Esophagus muscularis mucosa (tissue), 4 donors: ENCODE measurements around the gene SMIM44. TPM values are rescaled to one million over a fixed set of nuclear protein-coding genes. Genes with fewer than 3 reads are reported as not detected.

Experiments
- DNase-seq: peaks from one replicate; pipeline ENCODE4 v3.0.0-alpha.2; 2017; ENCODE audit errors: extremely low spot score
- H3K27ac ChIP-seq, 4 donors: fragments of 200-600 bp; sonication (generic); replicated peaks in 1 of 4; 1 replicate in 3 of 4; 2 replicates in 1 of 4; pipeline ENCODE4 v1.5.1; 2016 to 2019; ENCODE audit warnings: mild to moderate bottlenecking in 1 of 4
- H3K27me3 ChIP-seq, 4 donors: fragments of 200-600 bp; sonication (generic); one replicate each; pipeline versions ENCODE4 v1.5.1 to v1.6.0; 2016 to 2019
- H3K36me3 ChIP-seq, 4 donors: fragments of 200-600 bp; sonication (generic); one replicate each; pipeline ENCODE4 v1.5.1; 2016 to 2019
- H3K4me1 ChIP-seq, 4 donors: fragments of 200-600 bp; sonication (generic); one replicate each; pipeline ENCODE4 v1.5.1; 2016 to 2019
- H3K4me3 ChIP-seq, 4 donors: fragments of 200-600 bp; sonication (generic); 1 replicate in 2 of 4; 2 replicates in 2 of 4; pipeline ENCODE4 v1.5.1; 2016 to 2019; ENCODE audit warnings: mild to moderate bottlenecking in 4 of 4, moderate library complexity in 1 of 4
- H3K9me3 ChIP-seq, 4 donors: fragments of 200-600 bp; sonication (generic); 1 replicate in 3 of 4; 2 replicates in 1 of 4; pipeline ENCODE4 v1.5.1; 2016 to 2019
- CTCF ChIP-seq, 3 experiments: fragments of 200-600 bp in 2 of 3; fragments of 450-650 bp in 1 of 3; sonication (generic) in 2 of 3; IDR thresholded peaks; one replicate each; pipeline ENCODE4 v1.5.1; 2017 to 2019; ENCODE audit warnings: antibody characterized with exemption in 3 of 3, mild to moderate bottlenecking in 2 of 3, moderate library complexity in 1 of 3
- EP300 ChIP-seq: sonication (generic); formaldehyde crosslinking; IDR thresholded peaks from one replicate; pipeline ENCODE4 v1.6.1; 2017; ENCODE audit warnings: antibody characterized with exemption
- POLR2A ChIP-seq: fragments of 450-650 bp; IDR thresholded peaks from one replicate; pipeline ENCODE4 v1.6.1; 2017; ENCODE audit warnings: antibody characterized with exemption, moderate library complexity, mild to moderate bottlenecking, low read depth
- POLR2AphosphoS5 ChIP-seq, 2 donors: sonication (generic); formaldehyde crosslinking; IDR thresholded peaks; one replicate each; pipeline ENCODE4 v1.6.1; 2017; ENCODE audit warnings: antibody characterized with exemption in 2 of 2
- WGBS: methylation state at CpG from one replicate; pipeline ENCODE4 v1.1.5; 2018; 5-methylcytosine and 5-hydroxymethylcytosine counted together
- intact Hi-C: fragments of 100-400 bp; cut with DNase I; formaldehyde crosslinking; loops from one replicate; pipeline ENCODE4 v1.15.1; 2023
- total RNA-seq, 4 donors: library from RNA; depleted of rRNA; stranded (reverse); fragments of >200 nt; gene quantifications; one replicate each; pipeline versions ENCODE4 v1.1.0 to v1.2.1, GENCODE V29; 2016

SMIM44 gene
- total RNA-seq, 4 donors from 2014 or later: not detected

- no peak for DNase-seq
- Histone ChIP-seq H3K27ac (peak overlapping the region; percentile 80 to 91 (median 86)), H3K36me3 (peaks cover 19 to 45% (median 43%) of the 10 kb centered on the region in 4 donors), H3K9me3 (no peaks in the 10 kb centered on the region), H3K4me1 (peaks cover 46 to 98% (median 90%) of the 10 kb centered on the region in 4 donors), H3K4me3 (no peak overlapping the region), H3K27me3 (no peaks in the 10 kb centered on the region)
- intact Hi-C loops: no loop called here
- TF ChIP-seq CTCF (IDR thresholded peaks at IDR 0.05): no peak
- no peak for TF ChIP-seq POLR2AphosphoS5 (IDR thresholded peaks at IDR 0.05)
- no peak for TF ChIP-seq EP300
- TF ChIP-seq POLR2A: no peak
- 80% methylated on average over 13 of the region's 31 CpGs for WGBS
Measured at GRCh38 chr19:3464587-3465235, 18.5 kb downstream of the SMIM44 start.

- intact Hi-C loops: no loop called here
- WGBS: 76% methylated on average over 23 of the region's 57 CpGs
- DNase-seq: no peak
- no peaks in the 10 kb centered on the region for H3K27me3 ChIP-seq
- H3K4me3 ChIP-seq: no peak overlapping the region
- H3K9me3 ChIP-seq: no peaks in the 10 kb centered on the region
- H3K4me1 ChIP-seq: peaks cover 54 to 98% (median 91%) of the 10 kb centered on the region in 4 donors
- peak overlapping the region; percentile 80 to 91 (median 86) for H3K27ac ChIP-seq
- peaks cover 19 to 45% (median 43%) of the 10 kb centered on the region in 4 donors for H3K36me3 ChIP-seq
- TF ChIP-seq POLR2A (no peak), POLR2AphosphoS5 (IDR thresholded peaks at IDR 0.05) (peak in 1 of 2 donors; percentile 27), EP300 (no peak), CTCF (IDR thresholded peaks at IDR 0.05) (no peak)
Measured at GRCh38 chr19:3463714-3464586, 19.3 kb downstream of the SMIM44 start.

DNA sequence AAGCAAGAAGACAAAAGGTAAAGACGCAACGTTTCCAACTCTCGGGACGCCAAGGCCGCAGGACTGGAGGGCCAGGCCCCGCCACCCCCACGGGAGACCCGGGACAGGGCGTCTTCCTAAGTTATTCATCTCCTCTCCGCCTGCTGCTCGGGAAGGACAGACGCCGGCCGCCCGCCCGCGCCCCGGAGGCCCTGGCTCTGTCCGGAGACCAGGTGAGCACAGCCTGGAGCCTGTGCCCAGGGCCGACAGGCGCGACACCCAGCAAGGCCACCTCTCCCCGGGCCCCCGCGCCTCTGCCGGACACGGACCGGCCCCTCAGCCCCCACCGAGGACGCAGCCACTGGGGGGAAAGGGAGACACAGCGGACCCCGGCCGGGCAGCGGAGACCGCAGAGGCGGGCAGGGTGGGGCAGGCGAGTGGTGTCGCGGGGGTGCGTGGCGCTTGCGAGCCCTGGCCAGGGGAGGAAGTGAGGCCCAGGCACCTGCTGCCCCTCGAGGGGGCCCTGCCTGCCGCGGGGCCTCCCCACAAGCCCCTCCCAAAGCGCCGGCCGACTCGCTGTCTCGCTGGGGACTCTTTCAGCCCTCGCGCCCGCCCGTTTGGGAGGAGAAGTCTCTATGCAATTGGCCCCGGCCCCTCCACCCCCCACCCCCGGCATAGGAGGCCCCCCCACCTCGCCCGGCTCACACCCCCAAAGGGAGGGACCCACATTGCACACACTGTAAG, 20.1 kb downstream of the SMIM44 start:
- no peak overlapping the region for H3K4me3 ChIP-seq
- H3K4me1 ChIP-seq: peaks cover 55 to 98% (median 92%) of the 10 kb centered on the region in 4 donors
- H3K9me3 ChIP-seq: no peaks in the 10 kb centered on the region
- WGBS: 73% methylated on average over 26 of the region's 58 CpGs
- peak overlapping the region; percentile 80 to 91 (median 86) for H3K27ac ChIP-seq
- intact Hi-C loops: no loop called here
- DNase-seq: no peak
- H3K36me3 ChIP-seq: peaks cover 19 to 51% (median 44%) of the 10 kb centered on the region in 4 donors
- H3K27me3 ChIP-seq: no peaks in the 10 kb centered on the region
- TF ChIP-seq POLR2AphosphoS5 (IDR thresholded peaks at IDR 0.05) (peak in 1 of 2 donors; percentile 30), CTCF (IDR thresholded peaks at IDR 0.05) (no peak)

GRCh38 chr19:3459965-3460582, 23.2 kb downstream of the SMIM44 start:
- Histone ChIP-seq H3K27ac (peak overlapping the region; percentile 84 to 91 (median 89)), H3K9me3 (no peaks in the 10 kb centered on the region), H3K4me1 (peaks cover 44 to 98% (median 91%) of the 10 kb centered on the region in 4 donors), H3K36me3 (peaks cover 28 to 79% (median 71%) of the 10 kb centered on the region in 4 donors), H3K4me3 (no peak overlapping the region), H3K27me3 (no peaks in the 10 kb centered on the region)
- DNase-seq: no peak
- TF ChIP-seq EP300 (no peak), POLR2AphosphoS5 (IDR thresholded peaks at IDR 0.05) (no peak), POLR2A (no peak), CTCF (IDR thresholded peaks at IDR 0.05) (no peak)
- 68% methylated on average over 14 of the region's 15 CpGs for WGBS
- intact Hi-C loops: no loop called here
